GM18505 (cell line): ENCODE results near the gene LRCH1.

Experiments used
- ATAC-seq: cut with Tn5 transposase; IDR thresholded peaks from one replicate; pipeline ENCODE4 v1.9.1; 2021; ENCODE audit not compliant: unreplicated experiment
- POLR2A ChIP-seq: IDR thresholded peaks from 4 replicates; pipeline ENCODE4 v1.6.1; 2011; ENCODE audit warnings: borderline replicate concordance; ENCODE audit not compliant: insufficient read depth, insufficient read length; ENCODE audit errors: extremely low read depth

The LRCH1 gene

DNA sequence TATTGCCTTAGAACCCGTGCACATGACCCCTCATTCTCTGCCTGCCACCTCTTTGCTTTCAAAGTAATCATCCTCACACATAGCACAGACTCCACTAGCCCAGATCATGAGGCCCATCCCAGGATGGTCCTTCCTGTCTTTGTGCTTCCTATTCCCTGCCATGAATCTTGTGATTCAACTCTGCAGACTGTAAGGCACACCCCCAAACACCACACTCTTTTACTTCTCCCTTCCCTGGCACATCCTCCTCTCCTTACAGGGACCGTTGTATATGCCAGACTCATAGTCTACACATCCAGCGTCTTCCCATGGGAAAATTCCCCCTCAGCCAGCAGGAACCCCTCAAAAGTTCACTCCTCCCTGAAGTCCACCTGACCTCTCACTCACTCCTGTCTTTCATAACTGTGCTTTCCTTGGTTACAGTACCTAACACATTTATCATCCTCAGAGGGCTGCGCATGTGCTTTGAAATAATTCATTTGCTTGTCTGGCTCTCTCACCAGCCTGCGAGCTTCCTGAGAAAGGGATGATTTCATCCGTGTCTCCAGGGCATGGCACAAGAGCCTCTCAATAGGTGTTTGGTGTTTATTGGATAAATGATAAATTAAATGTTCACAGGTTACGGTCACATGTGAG lies 26.8 kb upstream of the LRCH1 start:
- ATAC-seq, result no peak
- no peak for TF ChIP-seq POLR2A

DNA sequence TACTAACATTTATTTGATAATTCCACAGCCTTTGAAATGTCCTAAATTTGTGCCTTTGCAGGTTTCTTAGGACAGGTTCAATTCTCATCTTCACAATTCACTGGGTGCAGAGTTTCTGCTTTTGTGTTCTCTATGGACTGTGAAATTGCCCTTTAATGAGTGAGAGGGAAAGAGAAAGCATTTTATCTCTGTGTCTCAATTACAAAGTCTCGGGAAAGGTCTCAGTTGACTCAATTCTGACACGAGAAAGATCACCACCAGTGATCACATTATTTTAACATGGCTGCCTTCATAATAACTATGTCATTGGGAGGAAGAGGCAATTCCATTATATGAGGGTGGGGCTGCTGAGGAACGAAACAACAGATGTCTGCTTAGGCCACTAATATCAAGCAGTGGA lies 26.2 kb upstream of the LRCH1 start:
- no peak for ATAC-seq
- no peak for TF ChIP-seq POLR2A

- TF ChIP-seq POLR2A, result no peak
- ATAC-seq, result no peak
Observed at GRCh38 chr13:46527237-46527636, 25.7 kb upstream of the LRCH1 start.

GRCh38 chr13:46529216-46529919 lies 23.6 kb upstream of the LRCH1 start:
- ATAC-seq, result no peak
- no peak for TF ChIP-seq POLR2A

DNA sequence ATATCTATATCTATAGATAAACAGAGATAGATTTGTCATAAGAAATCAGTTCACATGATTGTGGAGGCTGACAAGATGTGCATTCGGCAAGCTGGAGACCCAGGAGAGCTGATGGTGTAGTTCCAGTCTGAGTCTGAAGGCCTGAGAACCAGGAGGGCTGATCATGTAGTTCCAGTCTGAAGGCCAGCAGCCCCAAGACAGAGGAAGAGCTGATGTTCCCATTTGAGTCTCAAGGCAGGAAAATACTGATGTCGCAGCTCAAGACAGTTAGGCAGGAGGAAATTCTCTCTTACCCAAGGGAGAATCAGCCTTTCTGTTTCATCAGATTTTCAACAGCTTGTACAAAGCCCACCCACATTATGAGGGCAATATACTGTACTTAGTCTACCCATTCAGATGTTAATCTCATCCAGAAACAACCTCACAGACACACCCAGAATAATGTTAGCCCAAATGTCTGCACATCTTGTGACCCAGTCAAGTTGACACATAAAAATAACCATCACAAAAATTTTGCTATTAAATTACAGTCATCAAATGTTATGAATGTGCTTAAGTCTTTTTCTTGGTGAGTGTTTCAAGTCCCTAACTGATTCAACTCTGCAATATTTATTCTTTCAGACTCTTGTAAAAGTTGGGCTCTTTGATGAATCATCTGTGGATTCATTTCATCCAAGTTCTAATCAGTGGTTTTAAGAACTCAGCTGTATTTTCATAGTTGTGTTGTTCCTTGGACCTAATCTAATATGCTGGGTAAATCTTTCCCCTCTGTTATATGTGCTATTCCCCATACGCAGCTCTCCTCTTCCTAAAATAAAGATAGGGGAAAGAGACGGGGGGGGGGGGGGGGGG lies 22.7 kb upstream of the LRCH1 start:
- no peak for TF ChIP-seq POLR2A
- ATAC-seq, result no peak

DNA sequence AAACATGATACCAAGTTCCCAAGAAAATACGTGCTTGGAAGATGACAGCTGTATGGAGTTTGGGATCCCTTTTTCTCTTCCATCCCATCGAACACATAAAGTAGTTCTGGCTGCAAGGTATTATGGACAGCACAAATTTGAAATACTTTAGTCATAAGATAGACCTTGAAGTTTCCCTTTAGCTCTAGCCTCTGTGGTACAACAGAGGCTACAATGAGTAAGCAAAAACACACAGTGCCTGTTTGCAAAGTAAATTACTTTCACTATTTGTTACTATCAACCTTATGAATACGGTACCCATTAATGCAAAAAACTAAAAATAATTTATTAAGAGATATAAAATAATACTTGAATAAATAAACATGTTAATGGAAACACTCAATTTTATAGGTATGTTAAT lies 21.0 kb upstream of the LRCH1 start:
- ATAC-seq, result no peak
- TF ChIP-seq POLR2A, result no peak

DNA sequence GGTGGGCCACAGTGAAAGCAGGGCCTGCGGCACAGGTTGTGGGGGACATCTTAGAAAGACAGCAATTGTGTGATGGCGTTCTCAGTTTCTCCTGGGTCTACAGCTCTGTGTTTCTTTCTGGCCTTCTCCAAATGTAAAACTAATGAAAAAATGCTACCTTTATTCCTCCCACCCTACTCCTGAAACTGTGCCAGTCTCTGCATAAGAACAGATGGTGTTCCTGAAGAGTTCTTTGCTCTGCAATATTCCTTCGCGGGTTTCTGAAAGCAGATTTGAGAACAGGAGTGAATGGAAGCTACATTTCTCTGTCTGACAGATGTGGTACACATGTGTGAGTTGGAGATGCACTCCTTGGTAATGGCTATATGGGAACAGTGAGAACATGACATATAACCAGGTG lies 18.0 kb upstream of the LRCH1 start:
- TF ChIP-seq POLR2A, result no peak
- ATAC-seq, result no peak

GRCh38 chr13:46535825-46536224 lies 17.1 kb upstream of the LRCH1 start:
- TF ChIP-seq POLR2A, result no peak
- no peak for ATAC-seq

DNA sequence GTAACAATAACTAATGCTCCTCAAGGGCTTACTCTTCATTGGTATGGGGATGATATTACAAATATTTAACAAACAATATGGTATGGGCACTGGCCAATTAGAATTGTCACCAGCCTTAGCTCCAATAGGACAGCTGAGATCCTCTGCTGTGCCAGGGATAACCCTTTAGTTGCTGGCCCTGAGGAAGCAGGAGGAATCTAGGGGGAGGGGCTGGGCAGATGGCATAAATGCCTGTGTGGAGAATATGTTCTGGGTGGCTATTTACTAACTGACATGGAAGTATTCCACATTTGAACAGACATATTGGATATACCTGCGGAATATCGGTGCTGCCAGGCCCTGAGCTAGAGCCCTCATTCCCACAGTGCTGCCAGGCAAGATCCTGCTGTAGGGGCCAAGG lies 16.6 kb upstream of the LRCH1 start:
- ATAC-seq, result no peak

DNA sequence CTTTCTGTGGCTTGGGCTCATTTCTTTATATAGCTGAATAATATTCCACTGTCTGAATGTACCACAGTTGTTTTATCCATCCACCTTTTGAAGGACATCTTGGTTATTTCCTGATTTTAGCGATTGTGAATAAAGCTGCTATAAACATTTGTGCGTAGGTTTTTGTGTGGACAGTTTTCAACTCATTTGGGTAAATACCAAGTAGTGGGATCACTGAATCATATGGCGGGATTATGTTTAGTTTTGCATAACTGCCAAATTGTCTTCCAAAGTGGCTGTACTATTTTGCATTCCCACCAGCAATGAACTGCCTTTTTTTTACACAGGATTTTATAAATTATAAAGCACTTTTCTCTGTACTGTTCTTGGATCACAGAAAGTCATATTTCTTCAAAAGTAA lies 13.7 kb upstream of the LRCH1 start:
- no peak for ATAC-seq
- TF ChIP-seq POLR2A, result no peak

More for the DNA sequence above, 16.6 kb upstream of the LRCH1 start:
- no peak for TF ChIP-seq POLR2A

- no peak for ATAC-seq
Observed at GRCh38 chr13:46541210-46541609, 11.8 kb upstream of the LRCH1 start.

GRCh38 chr13:46542833-46543232 lies 10.1 kb upstream of the LRCH1 start:
- no peak for ATAC-seq
- no peak for TF ChIP-seq POLR2A

More at GRCh38 chr13:46541210-46541609, 11.8 kb upstream of the LRCH1 start:
- TF ChIP-seq POLR2A, result no peak

GRCh38 chr13:46543287-46543686 lies 9.7 kb upstream of the LRCH1 start:
- no peak for TF ChIP-seq POLR2A
- ATAC-seq, result no peak
